Gastrocnemius medialis (tissue), 4 donors: Measurements from ENCODE around the gene COL4A1. TPM values are rescaled to one million over a fixed set of nuclear protein-coding genes. Genes with fewer than 3 reads are reported as not detected.
A peak's percentile ranks its signal among the peaks of the same experiment; 100 is the strongest.
"Not testable (repeated sequence)": the region's sequence is repeated elsewhere in the genome, so short reads cannot be mapped to it uniquely, and the experiment has no call there.

Experiments used
- ATAC-seq, 2 donors: fragments of 150-250 bp; one replicate each; pipeline ENCODE4 v1.9.1; 2016
- DNase-seq, 2 donors: peaks; one replicate each; pipeline ENCODE4 v3.0.0-alpha.2; 2019
- H3K27ac ChIP-seq, 4 donors: fragments of 200-600 bp; sonication (generic); 1 replicate in 1 of 4; 2 replicates in 3 of 4; pipeline ENCODE4 v1.5.1; 2016 to 2018; ENCODE audit warnings: mild to moderate bottlenecking in 2 of 4, moderate library complexity in 1 of 4
- H3K27me3 ChIP-seq, 3 donors: fragments of 200-600 bp; sonication (generic) in 2 of 3; 1 replicate in 1 of 3; 2 replicates in 2 of 3; pipeline versions ENCODE4 v1.5.1 to v1.6.0; 2016 to 2019; ENCODE audit warnings: mild to moderate bottlenecking in 1 of 3, moderate library complexity in 1 of 3
- H3K36me3 ChIP-seq, 2 donors: fragments of 200-600 bp; sonication (generic) in 1 of 2; one replicate each; pipeline ENCODE4 v1.5.1; 2017 to 2018
- H3K4me1 ChIP-seq, 2 donors: fragments of 200-600 bp; sonication (generic) in 1 of 2; one replicate each; pipeline ENCODE4 v1.5.1; 2016 to 2017; ENCODE audit warnings: mild to moderate bottlenecking in 2 of 2
- H3K4me3 ChIP-seq, 4 donors: fragments of 200-600 bp; sonication (generic) in 3 of 4; 1 replicate in 1 of 4; 2 replicates in 3 of 4; pipeline ENCODE4 v1.5.1; 2016 to 2019; ENCODE audit warnings: mild to moderate bottlenecking in 2 of 4
- H3K9me3 ChIP-seq, 3 donors: fragments of 200-600 bp; sonication (generic) in 2 of 3; 1 replicate in 1 of 3; 2 replicates in 2 of 3; pipeline ENCODE4 v1.5.1; 2016 to 2019
- CTCF ChIP-seq, 5 experiments: fragments of 450-650 bp in 3 of 5; fragments of 200-600 bp in 2 of 5; sonication (generic) in 2 of 5; IDR thresholded peaks in 4 of 5; conservative IDR thresholded peaks in 1 of 5; 1 replicate in 4 of 5; 2 replicates in 1 of 5; pipeline ENCODE4 v1.5.1; 2016 to 2019; ENCODE audit warnings: antibody characterized with exemption in 5 of 5, mild to moderate bottlenecking in 3 of 5, moderate library complexity in 3 of 5
- POLR2A ChIP-seq, 2 donors: fragments of 450-650 bp; IDR thresholded peaks; one replicate each; pipeline ENCODE4 v1.6.1; 2017; ENCODE audit warnings: antibody characterized with exemption in 2 of 2, mild to moderate bottlenecking in 2 of 2, moderate library complexity in 2 of 2
- in situ Hi-C, 4 donors: fragments of 200-750 bp; cut with MboI; loops; one replicate each; pipeline versions ENCODE4 v1.15.0 to v1.8.0; 2017; ENCODE audit warnings: low sequenced_read_pairs in 4 of 4
- intact Hi-C: fragments of 100-400 bp; cut with DNase I; formaldehyde crosslinking; loops from one replicate; pipeline ENCODE4 v1.15.1; 2023; ENCODE audit warnings: low total_unique reads
- total RNA-seq, 4 donors: library from RNA; depleted of rRNA; stranded (reverse); fragments of >200 nt; gene quantifications; one replicate each; pipeline versions ENCODE4 v1.1.0 to v1.2.3, GENCODE V29; 2016

COL4A1 gene
- total RNA-seq, 4 donors from 2014 or later, result 60.5 to 127 (median 120) TPM

- Histone ChIP-seq H3K27ac (peak overlapping the region in 2 of 4 donors; percentile 53 to 55), H3K4me1 (peaks cover 27 to 55% of the 10 kb centered on the region in 2 donors), H3K36me3 (no peaks in the 10 kb centered on the region), H3K4me3 (no peak overlapping the region), H3K27me3 (peaks cover 0 to 5% (median 3%) of the 10 kb centered on the region in 3 donors), H3K9me3 (no peaks in the 10 kb centered on the region)
- no peak for DNase-seq
- intact Hi-C loops, result no loop called here
- in situ Hi-C loops, result no loop called here
- ATAC-seq, result no peak
- TF ChIP-seq POLR2A (IDR thresholded peaks at IDR 0.05) (no peak), CTCF (IDR thresholded peaks at IDR 0.05 in 4 of 5, conservative IDR thresholded peaks at IDR 0.05 in 1 of 5) (no peak)
Measured at GRCh38 chr13:110322828-110323171, 15.8 kb upstream of the COL4A1 start.

GRCh38 chr13:110322126-110322827 lies 15.3 kb upstream of the COL4A1 start:
- Histone ChIP-seq H3K27ac (peak overlapping the region; percentile 37 to 55 (median 52)), H3K4me1 (peaks cover 27 to 51% of the 10 kb centered on the region in 2 donors), H3K27me3 (peaks cover 0 to 5% (median 3%) of the 10 kb centered on the region in 3 donors), H3K4me3 (no peak overlapping the region), H3K36me3 (no peaks in the 10 kb centered on the region), H3K9me3 (no peaks in the 10 kb centered on the region)
- intact Hi-C loops (no loop called here), in situ Hi-C loops (no loop called here)
- no peak for ATAC-seq
- no peak for DNase-seq
- TF ChIP-seq CTCF (IDR thresholded peaks at IDR 0.05 in 4 of 5, conservative IDR thresholded peaks at IDR 0.05 in 1 of 5), result no peak
- TF ChIP-seq POLR2A (IDR thresholded peaks at IDR 0.05), result no peak

GRCh38 chr13:110321573-110321972 lies 14.6 kb upstream of the COL4A1 start:
- in situ Hi-C loops, H3K27me3 ChIP-seq, intact Hi-C loops, H3K36me3 ChIP-seq, H3K4me3 ChIP-seq, DNase-seq, H3K9me3 ChIP-seq, ATAC-seq: not testable (repeated sequence)
- H3K4me1 ChIP-seq, result peaks cover 22 to 45% of the 10 kb centered on the region in 2 donors
- peak overlapping the region in 3 of 4 donors; percentile 37 to 55 (median 53) for H3K27ac ChIP-seq

GRCh38 chr13:110320645-110321044 lies 13.7 kb upstream of the COL4A1 start:
- H3K27ac ChIP-seq, result peak overlapping the region; percentile 38 to 75 (median 62)
- intact Hi-C loops, result no loop called here
- in situ Hi-C loops, result no loop called here

More at GRCh38 chr13:110320645-110321044, 13.7 kb upstream of the COL4A1 start:
- DNase-seq (no peak), ATAC-seq (no peak)
- peaks cover 26 to 41% of the 10 kb centered on the region in 2 donors for H3K4me1 ChIP-seq
- H3K27me3 ChIP-seq, result peaks cover 0 to 5% (median 3%) of the 10 kb centered on the region in 3 donors
- no peak for TF ChIP-seq POLR2A (IDR thresholded peaks at IDR 0.05)
- no peak for TF ChIP-seq CTCF (IDR thresholded peaks at IDR 0.05 in 4 of 5, conservative IDR thresholded peaks at IDR 0.05 in 1 of 5)
- no peaks in the 10 kb centered on the region for H3K9me3 ChIP-seq
- H3K36me3 ChIP-seq, result no peaks in the 10 kb centered on the region
- no peak overlapping the region for H3K4me3 ChIP-seq
